Mesenchymal stem cell (in vitro differentiated cells and primary cell): ENCODE data around the gene BTBD16.

ENCODE experiments used
- DNase-seq: peaks from one replicate; pipeline ENCODE4 v3.0.0-alpha.2; 2013
- H2AFZ ChIP-seq: one replicate; pipeline ENCODE4 v1.6.1; 2013; ENCODE audit warnings: low read depth, mild to moderate bottlenecking, control low read depth, inconsistent platforms, low read length, moderate library complexity
- H2AK5ac ChIP-seq: 2 replicates; pipeline ENCODE4 v1.6.1; 2013; ENCODE audit warnings: low read length, moderate library complexity, mild to moderate bottlenecking, inconsistent platforms; ENCODE audit not compliant: severe bottlenecking
- H2BK120ac ChIP-seq: one replicate; pipeline ENCODE4 v1.6.1; 2013; ENCODE audit warnings: low read depth, mild to moderate bottlenecking, inconsistent platforms, low read length, moderate library complexity
- H2BK12ac ChIP-seq, 2 experiments: one replicate each; pipeline ENCODE4 v1.6.1; 2013; ENCODE audit warnings: inconsistent platforms in 2 of 2, low read length in 2 of 2, mild to moderate bottlenecking in 2 of 2, moderate library complexity in 2 of 2, control low read depth in 1 of 2
- H2BK15ac ChIP-seq: one replicate; pipeline ENCODE4 v1.6.1; 2013; ENCODE audit warnings: mild to moderate bottlenecking, low read depth, inconsistent platforms; ENCODE audit not compliant: poor library complexity, severe bottlenecking
- H2BK5ac ChIP-seq: 2 replicates; pipeline ENCODE4 v1.6.1; 2013; ENCODE audit warnings: low read depth, mild to moderate bottlenecking, low read length, control low read depth, inconsistent platforms; ENCODE audit not compliant: poor library complexity, severe bottlenecking
- H3K14ac ChIP-seq, 2 experiments: one replicate each; pipeline ENCODE4 v1.6.1; 2013; ENCODE audit warnings: inconsistent platforms in 2 of 2, low read length in 2 of 2, control low read depth in 1 of 2, mild to moderate bottlenecking in 1 of 2, moderate library complexity in 1 of 2
- H3K18ac ChIP-seq, 2 experiments: one replicate each; pipeline ENCODE4 v1.6.1; 2013; ENCODE audit warnings: inconsistent platforms in 2 of 2, low read length in 2 of 2, control low read depth in 1 of 2, low read depth in 1 of 2, mild to moderate bottlenecking in 1 of 2
- H3K23ac ChIP-seq, 2 experiments: one replicate each; pipeline ENCODE4 v1.6.1; 2013; ENCODE audit warnings: inconsistent platforms in 2 of 2, low read length in 2 of 2, mild to moderate bottlenecking in 2 of 2, moderate library complexity in 2 of 2, control low read depth in 1 of 2
- H3K27ac ChIP-seq: 2 replicates; pipeline ENCODE4 v1.5.1; 2013; ENCODE audit warnings: mild to moderate bottlenecking, moderate library complexity, low read length, control low read depth, inconsistent platforms; ENCODE audit not compliant: poor library complexity, severe bottlenecking
- H3K27me3 ChIP-seq, 2 experiments: 2 replicates each; pipeline versions ENCODE4 v1.6.1 to v1.7.0; 2013; ENCODE audit warnings: low read length in 2 of 2, mild to moderate bottlenecking in 2 of 2, moderate library complexity in 2 of 2, control low read depth in 1 of 2, inconsistent platforms in 1 of 2; ENCODE audit not compliant: control insufficient read depth in 1 of 2, insufficient read depth in 1 of 2
- H3K36me3 ChIP-seq, 2 experiments: 2 replicates each; pipeline versions ENCODE4 v1.6.1 to v1.7.0; 2013; ENCODE audit warnings: low read length in 2 of 2, control low read depth in 1 of 2, inconsistent platforms in 1 of 2, low read depth in 1 of 2, mild to moderate bottlenecking in 1 of 2; ENCODE audit not compliant: insufficient read depth in 2 of 2, control insufficient read depth in 1 of 2
- H3K4ac ChIP-seq, 2 experiments: one replicate each; pipeline ENCODE4 v1.6.1; 2013; ENCODE audit warnings: inconsistent platforms in 2 of 2, low read length in 2 of 2, mild to moderate bottlenecking in 2 of 2, moderate library complexity in 2 of 2, control low read depth in 1 of 2, low read depth in 1 of 2
- H3K4me1 ChIP-seq: 2 replicates; pipeline ENCODE4 v1.6.1; 2013; ENCODE audit warnings: low read depth, low read length, control low read depth; ENCODE audit not compliant: control insufficient read depth, insufficient read depth
- H3K4me2 ChIP-seq: 2 replicates; pipeline ENCODE4 v1.6.1; 2013; ENCODE audit warnings: low read length, mild to moderate bottlenecking, inconsistent platforms; ENCODE audit not compliant: poor library complexity, severe bottlenecking
- H3K4me3 ChIP-seq, 2 experiments: 2 replicates each; pipeline versions ENCODE4 v1.5.1 to v1.7.0; 2013; ENCODE audit warnings: low read length in 2 of 2, mild to moderate bottlenecking in 2 of 2, control low read depth in 1 of 2, low read depth in 1 of 2; ENCODE audit not compliant: insufficient read depth in 1 of 2
- H3K79me1 ChIP-seq: replicated peaks from 2 replicates; pipeline ENCODE4 v1.6.1; 2013; ENCODE audit warnings: mild to moderate bottlenecking, control low read depth, low read length, inconsistent platforms; ENCODE audit not compliant: poor library complexity, severe bottlenecking
- H3K9ac ChIP-seq: 2 replicates; pipeline ENCODE4 v1.7.0; 2013; ENCODE audit warnings: mild to moderate bottlenecking, low read length, moderate library complexity
- H3K9me3 ChIP-seq: 2 replicates; pipeline ENCODE4 v1.7.0; 2013; ENCODE audit warnings: mild to moderate bottlenecking, low read length; ENCODE audit not compliant: control insufficient read depth
- H4K8ac ChIP-seq: one replicate; pipeline ENCODE4 v1.6.1; 2013; ENCODE audit warnings: inconsistent platforms, mild to moderate bottlenecking, low read length, moderate library complexity
- H4K91ac ChIP-seq: one replicate; pipeline ENCODE4 v1.6.1; 2013; ENCODE audit warnings: mild to moderate bottlenecking, low read length, inconsistent platforms
- WGBS: methylation state at CpG from one replicate; pipeline ENCODE4 v1.1.7; 2013; ENCODE audit warnings: mixed read lengths; 5-methylcytosine and 5-hydroxymethylcytosine counted together

The BTBD16 gene

DNA sequence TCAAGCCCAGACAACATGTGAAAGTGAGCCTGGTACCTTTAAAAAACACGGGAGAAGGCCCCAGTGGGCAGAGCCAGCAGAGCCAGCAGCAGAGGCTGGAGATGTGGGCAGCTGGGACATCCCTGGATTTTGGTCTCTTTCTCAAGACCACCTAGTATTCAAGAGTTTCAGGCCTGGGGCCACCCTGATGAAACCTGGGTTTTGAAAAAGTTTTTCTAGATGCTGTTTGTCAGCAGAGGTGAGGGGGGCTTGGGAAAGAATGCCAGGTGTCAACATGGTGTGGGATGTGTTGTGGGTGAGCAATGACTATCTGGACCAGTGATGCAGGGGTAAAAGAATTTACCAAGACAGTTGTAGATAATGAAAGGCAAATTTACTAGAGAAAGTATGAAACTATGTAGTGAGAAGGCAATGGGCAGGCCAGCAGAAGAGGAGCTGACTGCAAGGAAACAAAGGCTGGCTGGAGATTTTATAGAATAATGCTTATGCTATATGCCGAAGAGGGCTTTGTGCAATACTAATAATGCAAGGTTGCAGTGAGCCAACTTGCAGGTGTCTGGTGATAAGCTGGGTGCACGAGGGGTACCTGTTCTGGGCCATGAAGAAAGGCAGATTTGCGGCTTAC is 75.3 kb downstream of the BTBD16 start:
- no peak overlapping the region for H2BK12ac ChIP-seq
- peaks cover 0 to 9% of the 10 kb centered on the region in 2 experiments for H3K27me3 ChIP-seq
- WGBS, result 80% methylated on average over 4 of the region's 4 CpGs
- no peak overlapping the region for H3K9ac ChIP-seq
- peaks cover 17% of the 10 kb centered on the region for H3K4me1 ChIP-seq
- H2BK5ac ChIP-seq, result no peak overlapping the region
- H3K27ac ChIP-seq, result no peak overlapping the region
- no peak overlapping the region for H4K8ac ChIP-seq
- H3K9me3 ChIP-seq, result no peaks in the 10 kb centered on the region
- H3K18ac ChIP-seq, result no peak overlapping the region
- H3K14ac ChIP-seq, result no peak overlapping the region
- H2AK5ac ChIP-seq, result peak overlapping the region; percentile 61
- H2AFZ ChIP-seq, result no peak overlapping the region
- H3K4ac ChIP-seq, result no peak overlapping the region
- H2BK15ac ChIP-seq, result no peak overlapping the region
- H3K79me1 ChIP-seq, result no peaks in the 10 kb centered on the region
- H3K36me3 ChIP-seq, result no peaks in the 10 kb centered on the region
- no peak overlapping the region for H3K4me2 ChIP-seq
- no peak overlapping the region for H3K23ac ChIP-seq
- no peak for DNase-seq
- H4K91ac ChIP-seq, result no peak overlapping the region
- H2BK120ac ChIP-seq, result no peak overlapping the region
- no peak overlapping the region for H3K4me3 ChIP-seq

DNA sequence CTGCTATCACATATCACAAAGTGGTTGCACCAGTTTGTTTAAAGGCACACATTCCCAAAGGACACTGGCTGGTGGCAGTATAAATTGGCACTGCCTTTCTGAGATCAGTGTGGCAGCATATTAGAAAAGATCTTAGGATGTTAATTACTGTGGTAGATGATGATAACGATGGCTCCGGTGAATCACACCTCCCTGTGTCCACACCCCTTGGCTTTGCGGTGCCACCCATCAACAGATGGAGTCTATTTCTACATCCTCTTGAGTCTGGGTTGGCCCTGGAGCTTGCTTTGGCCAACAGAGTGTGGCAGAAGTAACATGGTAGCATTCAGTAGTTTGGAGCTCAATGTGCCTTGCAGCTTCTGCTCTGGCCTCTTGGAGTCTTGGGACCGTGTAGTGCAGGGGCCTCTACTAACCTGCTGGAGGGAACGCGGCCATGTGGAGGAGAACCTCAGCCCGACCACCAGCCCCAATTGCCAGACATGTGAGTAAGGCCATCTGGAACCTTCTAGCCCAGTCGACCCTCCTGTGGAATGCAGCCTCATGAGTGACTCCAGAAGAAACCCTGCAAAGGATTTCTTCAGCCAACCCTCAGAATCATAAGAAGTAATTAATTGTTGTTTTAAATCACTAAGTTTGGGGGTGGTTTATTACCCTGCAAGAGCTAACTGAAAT is 76.2 kb downstream of the BTBD16 start:
- no peak overlapping the region for H3K4me2 ChIP-seq
- no peak overlapping the region for H4K91ac ChIP-seq
- WGBS, result 90% methylated on average over 7 of the region's 8 CpGs
- H3K9me3 ChIP-seq, result no peaks in the 10 kb centered on the region
- no peak overlapping the region for H2AFZ ChIP-seq
- no peak overlapping the region for H3K9ac ChIP-seq
- no peak overlapping the region for H3K23ac ChIP-seq
- H4K8ac ChIP-seq, result no peak overlapping the region
- H2AK5ac ChIP-seq, result peak overlapping the region; percentile 61
- H2BK5ac ChIP-seq, result no peak overlapping the region
- no peak overlapping the region for H2BK15ac ChIP-seq
- H3K14ac ChIP-seq, result no peak overlapping the region
- DNase-seq, result no peak
- H3K36me3 ChIP-seq, result no peaks in the 10 kb centered on the region
- no peak overlapping the region for H2BK12ac ChIP-seq
- H3K27me3 ChIP-seq, result peaks cover 0 to 16% of the 10 kb centered on the region in 2 experiments
- H3K4ac ChIP-seq, result no peak overlapping the region
- H3K27ac ChIP-seq, result no peak overlapping the region
- no peak overlapping the region for H2BK120ac ChIP-seq
- no peak overlapping the region for H3K18ac ChIP-seq
- no peak overlapping the region for H3K4me3 ChIP-seq
- no peaks in the 10 kb centered on the region for H3K79me1 ChIP-seq
- H3K4me1 ChIP-seq, result peaks cover 17% of the 10 kb centered on the region

DNA sequence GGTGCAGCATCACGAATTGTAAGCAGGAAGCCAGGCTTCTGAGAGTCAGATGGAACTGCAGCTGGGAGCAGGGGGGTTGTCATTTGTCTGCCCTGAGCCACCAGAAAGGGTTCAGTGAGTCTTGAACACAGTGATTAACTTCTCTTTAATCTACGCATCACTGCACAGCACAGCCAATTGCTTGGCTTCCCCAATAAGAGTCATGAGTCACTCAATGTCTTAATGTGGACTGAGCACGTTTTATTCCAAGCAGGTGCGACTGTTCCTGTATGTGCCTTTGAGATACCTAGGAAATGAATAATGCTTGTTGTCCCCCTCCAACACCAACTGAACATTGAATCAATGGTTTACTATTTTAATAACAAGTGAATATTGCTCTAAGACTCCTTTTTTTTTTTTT is 77.4 kb downstream of the BTBD16 start:
- Histone ChIP-seq H3K18ac (no peak overlapping the region), H2BK5ac (no peak overlapping the region), H3K4me1 (peaks cover 15% of the 10 kb centered on the region), H3K4ac (no peak overlapping the region), H3K9me3 (no peaks in the 10 kb centered on the region), H2BK15ac (no peak overlapping the region), H4K91ac (no peak overlapping the region), H4K8ac (no peak overlapping the region), H3K79me1 (no peaks in the 10 kb centered on the region), H3K14ac (no peak overlapping the region), H3K4me3 (no peak overlapping the region), H2AK5ac (no peak overlapping the region), H2BK12ac (no peak overlapping the region), H3K27me3 (peaks cover 0 to 24% of the 10 kb centered on the region in 2 experiments), H3K27ac (peak overlapping the region; percentile 71), H3K36me3 (no peaks in the 10 kb centered on the region), H2AFZ (no peak overlapping the region), H2BK120ac (no peak overlapping the region), H3K4me2 (no peak overlapping the region), H3K23ac (no peak overlapping the region), H3K9ac (no peak overlapping the region)
- WGBS, result 72% methylated on average over 4 of the region's 4 CpGs
- no peak for DNase-seq

DNA sequence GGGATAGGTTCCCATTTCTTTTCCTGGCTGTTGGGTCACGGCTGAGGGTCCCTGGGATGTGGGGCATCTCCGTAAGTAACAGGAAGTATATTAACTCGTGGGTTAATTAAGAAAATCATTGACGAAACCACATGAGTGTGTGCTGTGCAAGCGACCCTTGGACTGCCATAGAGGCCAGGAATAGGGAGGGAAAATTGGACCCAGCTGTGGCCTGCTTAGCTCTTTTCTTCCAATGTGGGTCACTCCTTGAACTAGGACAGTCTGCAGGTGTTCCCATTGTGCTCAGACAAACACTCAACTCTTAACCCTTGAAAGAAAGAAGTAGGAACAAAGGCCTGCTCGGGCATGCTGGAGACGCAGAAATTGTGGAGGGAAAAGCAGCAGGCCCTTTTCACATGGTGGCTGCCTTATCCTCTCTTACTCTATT is 77.9 kb downstream of the BTBD16 start:
- H2BK120ac ChIP-seq, result no peak overlapping the region
- H3K36me3 ChIP-seq, result no peaks in the 10 kb centered on the region
- no peak overlapping the region for H2BK5ac ChIP-seq
- no peak overlapping the region for H4K91ac ChIP-seq
- 88% methylated on average over 7 of the region's 7 CpGs for WGBS
- no peak for DNase-seq
- peaks cover 15% of the 10 kb centered on the region for H3K4me1 ChIP-seq
- no peak overlapping the region for H2BK15ac ChIP-seq
- no peak overlapping the region for H4K8ac ChIP-seq
- H3K79me1 ChIP-seq, result no peaks in the 10 kb centered on the region
- no peak overlapping the region for H2AK5ac ChIP-seq
- no peak overlapping the region for H3K14ac ChIP-seq
- H3K4me3 ChIP-seq, result no peak overlapping the region
- no peak overlapping the region for H3K18ac ChIP-seq
- H3K9me3 ChIP-seq, result no peaks in the 10 kb centered on the region
- H3K27me3 ChIP-seq, result peaks cover 0 to 28% of the 10 kb centered on the region in 2 experiments
- H2BK12ac ChIP-seq, result no peak overlapping the region
- no peak overlapping the region for H3K4ac ChIP-seq
- H3K9ac ChIP-seq, result no peak overlapping the region
- H2AFZ ChIP-seq, result no peak overlapping the region
- H3K27ac ChIP-seq, result peak overlapping the region; percentile 53
- H3K4me2 ChIP-seq, result no peak overlapping the region
- H3K23ac ChIP-seq, result no peak overlapping the region
